Activated CD4-positive, alpha-beta T cell treated with anti-CD3 and anti-CD28 coated beads, Interleukin-2, amount 50 U/mL, for 24 hours (primary cell): ENCODE data around the gene TEX28.
"Not testable (repeated sequence)": the region's sequence is repeated elsewhere in the genome, so short reads cannot be mapped to it uniquely, and the experiment has no call there.

ENCODE experiments used
- DNase-seq, 2 donors: peaks; one replicate each; pipeline ENCODE4 v3.0.0-alpha.2; 2020; ENCODE audit warnings: low read depth in 1 of 2, low spot score in 1 of 2

Gene TEX28

GRCh38 chrX:154294791-154295574 is at the start of gene TEX28:
Gene TEX28 (minus strand): TSS chrX:154295124. CDS start chrX:154292117, 3,007 bp downstream.
- no peak for DNase-seq

- not testable (repeated sequence) for DNase-seq
Observed at GRCh38 chrX:154343620-154344019, 48.7 kb upstream of the TEX28 start.

GRCh38 chrX:154343063-154343462 is 48.1 kb upstream of the TEX28 start:
- not testable (repeated sequence) for DNase-seq

GRCh38 chrX:154341399-154342298 is 46.7 kb upstream of the TEX28 start:
- not testable (repeated sequence) for DNase-seq

- no peak for DNase-seq
Observed at GRCh38 chrX:154334496-154334895, 39.6 kb upstream of the TEX28 start.

GRCh38 chrX:154333837-154334271 is 38.9 kb upstream of the TEX28 start:
- DNase-seq: no peak

- DNase-seq: no peak
Observed at GRCh38 chrX:154333116-154333515, 38.2 kb upstream of the TEX28 start.

GRCh38 chrX:154332561-154332960 is 37.6 kb upstream of the TEX28 start:
- DNase-seq: no peak

- DNase-seq: no peak
Observed at GRCh38 chrX:154329294-154329693, 34.4 kb upstream of the TEX28 start.

GRCh38 chrX:154328646-154329045 is 33.7 kb upstream of the TEX28 start:
- no peak for DNase-seq

GRCh38 chrX:154327038-154327820 is 32.3 kb upstream of the TEX28 start:
- DNase-seq: no peak

GRCh38 chrX:154325541-154325940 is 30.6 kb upstream of the TEX28 start:
- DNase-seq: no peak

GRCh38 chrX:154323537-154323936 is 28.6 kb upstream of the TEX28 start:
- DNase-seq: no peak

GRCh38 chrX:154322890-154323289 is 28.0 kb upstream of the TEX28 start:
- DNase-seq: no peak

- no peak for DNase-seq
Observed at GRCh38 chrX:154321594-154321993, 26.7 kb upstream of the TEX28 start.

- DNase-seq: no peak
Observed at GRCh38 chrX:154321152-154321551, 26.2 kb upstream of the TEX28 start.

- DNase-seq: no peak
Observed at GRCh38 chrX:154320406-154320805, 25.5 kb upstream of the TEX28 start.

GRCh38 chrX:154317391-154317995 is 22.6 kb upstream of the TEX28 start:
- DNase-seq: no peak

- DNase-seq: no peak
Observed at GRCh38 chrX:154315416-154315815, 20.5 kb upstream of the TEX28 start.

- no peak for DNase-seq
Observed at GRCh38 chrX:154313147-154313546, 18.2 kb upstream of the TEX28 start.

GRCh38 chrX:154312116-154312515 is 17.2 kb upstream of the TEX28 start:
- no peak for DNase-seq
